Measurements from ENCODE around the gene NFU1.
A peak's percentile ranks its signal among the peaks of the same experiment; 100 is the strongest.
"Not testable (repeated sequence)": the region's sequence is repeated elsewhere in the genome, so short reads cannot be mapped to it uniquely, and the experiment has no call there.

Gene NFU1

GRCh38 chr2:69386360-69386759, 50.9 kb downstream of the NFU1 start:
- DNase-seq, result peak; percentile 43

DNA sequence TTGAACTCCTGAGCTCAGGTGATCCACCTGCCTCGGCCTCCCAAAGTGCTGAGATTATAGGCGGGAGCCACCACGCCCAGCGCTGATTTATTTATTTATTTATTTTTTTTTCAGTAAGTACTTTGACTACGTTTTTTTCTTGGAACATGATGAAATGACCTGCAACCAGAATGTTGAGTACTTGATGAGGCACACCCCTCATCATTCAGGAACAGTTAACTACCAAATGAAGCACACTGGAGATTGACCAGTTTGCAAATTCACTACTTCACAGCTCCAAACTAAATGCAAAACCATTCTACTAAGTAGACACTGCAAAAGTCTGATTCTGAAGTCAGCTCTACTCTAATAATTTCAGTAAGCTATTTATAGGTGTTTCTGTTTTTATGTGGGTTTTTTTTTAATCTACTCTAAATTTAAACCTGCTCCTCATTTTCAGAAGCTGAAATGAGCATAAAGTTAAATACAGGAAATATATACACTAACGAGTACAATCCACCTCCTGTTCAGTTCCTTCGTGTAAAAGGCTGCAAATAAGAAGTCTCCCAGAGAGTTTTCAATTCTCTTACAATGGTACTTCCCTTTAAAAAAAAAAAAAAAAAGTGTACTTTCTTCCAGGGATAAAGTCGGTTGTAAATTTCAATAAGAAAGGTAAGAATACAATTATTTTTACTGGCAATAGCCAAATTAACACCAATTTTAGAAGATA, 51.6 kb downstream of the NFU1 start:
- DNase-seq, result no peak

- DNase-seq, result no peak
Measured at GRCh38 chr2:69384618-69385081, 52.6 kb downstream of the NFU1 start.

- DNase-seq, result no peak
Measured at GRCh38 chr2:69383176-69383812, 53.9 kb downstream of the NFU1 start.

DNA sequence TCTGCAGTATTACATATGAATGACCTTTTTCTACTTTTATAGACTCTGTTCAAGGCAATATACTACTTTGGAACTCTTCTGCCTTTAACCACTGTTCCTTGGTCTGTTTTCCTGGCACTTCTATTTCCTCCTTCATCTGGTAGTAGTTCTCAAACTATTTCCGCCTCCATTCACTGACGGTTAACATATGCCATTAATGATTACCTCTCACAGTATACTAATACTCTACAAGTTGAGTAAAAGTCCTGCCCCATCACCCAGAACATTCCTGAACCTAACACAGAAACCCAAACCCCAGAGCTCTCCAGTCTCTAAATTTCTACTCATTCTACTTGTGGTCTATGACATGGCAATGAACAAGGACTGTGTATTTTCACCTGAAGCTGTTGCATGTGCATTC, 54.7 kb downstream of the NFU1 start:
- DNase-seq, result no peak

DNA sequence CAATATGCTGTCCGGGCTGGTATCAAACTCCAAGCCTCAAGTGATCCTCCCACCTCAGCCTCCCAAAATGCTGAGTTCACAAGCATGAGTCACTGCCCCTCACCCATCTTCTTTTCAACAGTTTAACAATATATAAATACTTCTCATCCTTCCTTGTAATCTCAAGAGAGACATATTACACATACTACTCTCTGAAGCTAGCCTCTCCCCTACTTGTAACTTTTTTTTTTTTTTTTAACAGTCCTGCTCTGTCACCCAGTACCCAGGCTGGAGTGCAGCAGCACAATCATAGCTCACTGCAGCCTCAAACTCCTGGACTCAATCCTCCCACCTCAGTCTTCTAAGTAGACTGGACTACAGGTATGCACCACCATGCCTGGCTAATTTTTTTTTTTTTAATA, 55.9 kb downstream of the NFU1 start:
- no peak for DNase-seq

DNA sequence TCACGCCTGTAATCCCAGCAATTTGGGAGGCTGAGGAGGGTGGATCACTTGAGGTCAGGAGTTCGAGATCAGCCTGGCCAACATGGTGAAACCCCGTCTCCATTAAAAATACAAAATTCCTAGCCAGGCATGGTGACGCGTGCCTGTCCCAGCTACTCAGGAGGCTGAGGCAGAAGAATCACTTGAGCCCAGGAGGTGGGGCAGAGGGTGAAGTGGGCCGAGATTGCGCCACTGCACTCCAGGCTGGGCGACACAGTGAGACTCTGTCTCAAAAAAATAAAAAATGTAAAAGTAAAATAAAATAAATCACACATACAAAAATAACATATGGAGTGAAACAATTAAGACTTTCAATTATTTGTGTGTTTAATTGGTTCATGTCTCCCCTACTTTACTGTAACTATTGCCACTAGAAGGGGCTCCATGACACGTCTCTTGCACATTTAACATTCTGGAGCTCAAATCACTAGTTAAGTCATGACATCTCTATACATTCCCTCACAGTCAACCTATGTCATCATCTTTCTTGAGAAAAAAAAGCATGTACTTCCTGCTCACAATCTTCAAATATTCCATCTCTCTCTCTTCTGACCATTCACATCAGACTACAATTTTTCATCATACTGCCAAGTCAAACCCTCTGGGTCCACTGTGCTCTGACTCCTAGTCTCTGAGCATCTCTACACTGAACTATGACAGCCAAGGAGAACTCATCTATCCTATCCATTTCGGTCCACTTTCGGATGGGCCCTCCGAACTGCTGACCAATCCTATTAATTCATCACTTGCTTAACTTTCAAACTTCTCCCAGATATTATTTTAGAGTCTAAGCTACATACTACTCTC, 56.9 kb downstream of the NFU1 start:
- DNase-seq, result no peak

DNA sequence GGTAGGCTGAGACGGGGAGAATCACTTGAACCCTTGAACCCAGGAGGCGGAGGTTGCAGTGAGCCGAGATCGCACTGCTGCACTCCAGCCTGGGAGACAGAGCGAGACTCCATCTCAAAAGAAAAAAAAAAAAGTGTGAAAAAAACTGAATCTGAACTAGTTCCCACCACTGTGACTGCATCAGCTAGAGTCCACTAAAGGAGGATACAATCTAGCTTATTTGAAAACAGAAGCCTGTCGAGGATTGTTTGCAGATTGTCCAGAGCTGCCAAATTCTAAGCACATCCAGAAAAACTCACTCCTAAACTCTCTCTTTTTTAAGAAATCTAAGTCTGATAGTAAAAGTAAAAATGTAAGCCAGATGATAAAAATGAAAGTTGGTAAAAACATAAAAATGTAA, 60.8 kb downstream of the NFU1 start:
- DNase-seq, result no peak

GRCh38 chr2:69375494-69376353, 61.5 kb downstream of the NFU1 start:
- no peak for DNase-seq

DNA sequence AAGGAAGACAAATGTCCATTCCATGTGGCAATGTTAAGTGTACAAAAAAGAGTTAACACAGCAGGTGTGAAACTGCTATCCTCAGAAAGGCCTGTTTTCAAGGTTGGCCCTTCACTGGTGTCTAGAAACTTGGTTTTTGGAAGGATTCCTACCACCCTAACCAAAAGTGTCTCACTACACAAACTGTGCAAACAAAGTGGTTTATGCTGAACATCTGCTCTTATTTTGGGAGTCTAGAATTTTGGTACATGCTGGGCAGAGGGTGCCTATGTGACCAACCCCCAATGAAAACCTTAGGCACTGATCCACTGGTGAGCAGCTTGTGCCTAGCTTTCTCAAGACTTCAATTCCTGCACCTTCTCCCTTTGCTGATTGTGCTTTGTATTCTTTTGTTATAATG, 64.5 kb downstream of the NFU1 start:
- DNase-seq, result no peak

GRCh38 chr2:69369802-69370201, 67.4 kb downstream of the NFU1 start:
- DNase-seq, result no peak

GRCh38 chr2:69368588-69368987, 68.6 kb downstream of the NFU1 start:
- no peak for DNase-seq

GRCh38 chr2:69359371-69359770, 77.9 kb downstream of the NFU1 start:
- DNase-seq, result no peak

- no peak for DNase-seq
Measured at GRCh38 chr2:69358914-69359313, 78.3 kb downstream of the NFU1 start.

DNA sequence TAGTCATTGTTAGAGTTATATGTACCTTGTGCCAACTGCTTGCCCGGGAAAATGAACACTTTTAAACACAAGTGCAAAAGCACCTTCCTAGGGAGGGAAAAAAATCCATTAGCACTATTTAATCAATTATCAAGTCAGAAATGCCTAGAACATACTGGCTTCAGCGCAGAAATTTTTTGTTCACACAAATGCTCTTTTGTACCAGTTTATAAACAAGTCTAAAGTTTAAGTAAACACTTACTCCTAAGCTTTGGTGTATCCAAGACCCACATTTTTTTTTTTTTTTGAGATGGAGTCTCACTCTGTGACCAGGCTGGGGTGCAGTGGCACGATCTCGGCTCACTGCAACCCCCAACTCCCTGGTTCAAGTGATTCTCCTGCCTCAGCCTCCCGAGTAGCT, 80.8 kb downstream of the NFU1 start:
- DNase-seq, result no peak

GRCh38 chr2:69354976-69355375, 82.3 kb downstream of the NFU1 start:
- DNase-seq, result not testable (repeated sequence)

- no peak for DNase-seq
Measured at GRCh38 chr2:69353360-69353759, 83.9 kb downstream of the NFU1 start.

GRCh38 chr2:69348781-69349180, 88.5 kb downstream of the NFU1 start:
- no peak for DNase-seq
